HepG2 (cell line): ENCODE measurements around the gene PPP2R5E. TPM values are rescaled to one million over a fixed set of nuclear protein-coding genes. Genes with fewer than 3 reads are reported as not detected.

Experiments used
- BCL6 ChIP-seq: IDR thresholded peaks from 2 replicates; pipeline ENCODE4 v1.6.1; 2016; ENCODE audit warnings: missing genetic modification reagents, missing compliant biosample characterization
- BHLHE40 ChIP-seq: IDR thresholded peaks from 2 replicates; pipeline ENCODE4 v1.6.1; 2011; ENCODE audit warnings: low read length, improper control_type of control experiment
- CEBPB ChIP-seq: IDR thresholded peaks from 2 replicates; pipeline ENCODE4 v1.6.1; 2011; ENCODE audit warnings: low read depth, low read length, improper control_type of control experiment, borderline replicate concordance
- EEA1 ChIP-seq: sonication (generic); formaldehyde crosslinking; IDR thresholded peaks from 2 replicates; pipeline ENCODE4 v1.5.1; 2020; ENCODE audit warnings: mild to moderate bottlenecking, missing genetic modification reagents, borderline replicate concordance
- EHMT2 ChIP-seq: fragments of 200-600 bp; sonication (generic); IDR thresholded peaks from 2 replicates; pipeline ENCODE4 v1.7.0; 2017; ENCODE audit warnings: antibody characterized with exemption, low read depth, low read length, borderline replicate concordance
- EZH2 ChIP-seq: conservative IDR thresholded peaks from 2 replicates; pipeline ENCODE4 v1.6.1; 2012; ENCODE audit warnings: mild to moderate bottlenecking, low read depth, low read length, moderate library complexity
- RARG ChIP-seq: sonication (generic); formaldehyde crosslinking; IDR thresholded peaks from 2 replicates; pipeline ENCODE4 v1.4.0; 2020; ENCODE audit warnings: low read depth, mild to moderate bottlenecking, missing genetic modification reagents
- SP5 ChIP-seq: IDR thresholded peaks from 2 replicates; pipeline ENCODE4 v1.6.1; 2016; ENCODE audit warnings: low read depth, borderline replicate concordance
- STAT6 ChIP-seq: sonication (generic); formaldehyde crosslinking; IDR thresholded peaks from 2 replicates; pipeline ENCODE4 v1.4.0; 2020; ENCODE audit warnings: missing genetic modification reagents, mild to moderate bottlenecking, borderline replicate concordance
- ZNF30 ChIP-seq: sonication (generic); formaldehyde crosslinking; IDR thresholded peaks from 2 replicates; pipeline ENCODE4 v1.5.0; 2020; ENCODE audit warnings: mild to moderate bottlenecking, missing genetic modification reagents
- ZNF326 ChIP-seq: sonication (generic); formaldehyde crosslinking; IDR thresholded peaks from 2 replicates; pipeline ENCODE4 v1.4.0; 2020; ENCODE audit warnings: missing genetic modification reagents, borderline replicate concordance
- ZNF841 ChIP-seq: sonication (generic); formaldehyde crosslinking; IDR thresholded peaks from 2 replicates; pipeline ENCODE4 v1.8.1; 2023; ENCODE audit warnings: missing genetic modification reagents, borderline replicate concordance
- polyA plus RNA-seq, 8 experiments: library from polyadenylated mRNA; depleted of rRNA in 3 of 8; stranded (reverse) in 7 of 8; unstranded in 1 of 8; fragments of >200 nt; fragmentation: Illumina TruSeq in 4 of 8; extraction: Trizol in 4 of 8; gene quantifications; 2 replicates each; pipeline versions ENCODE4 v1.2.1 to v1.2.3, GENCODE V29; 2011 to 2016; ENCODE audit warnings: low read depth in 4 of 8, missing spikeins in 1 of 8, mixed read lengths in 1 of 8; ENCODE audit not compliant: insufficient read depth in 1 of 8
- total RNA-seq, 5 experiments: library from RNA; depleted of rRNA; stranded (reverse); fragments of >200 nt; fragmentation: Illumina TruSeq; extraction: Trizol; gene quantifications; 2 replicates each; pipeline ENCODE4 v1.2.3, GENCODE V29; 2016; ENCODE audit warnings: low read depth in 1 of 5
- TF ChIP-seq, protein P1 (sequence below): sonication (generic); formaldehyde crosslinking; IDR thresholded peaks from 2 replicates; pipeline ENCODE4 v1.5.0; 2020; ENCODE audit warnings: mild to moderate bottlenecking, missing genetic modification reagents, moderate library complexity
- TF ChIP-seq, protein P2 (sequence below): sonication (generic); formaldehyde crosslinking; IDR thresholded peaks from 2 replicates; pipeline ENCODE4 v1.4.0; 2020; ENCODE audit warnings: missing genetic modification reagents
- TF ChIP-seq, protein P3 (sequence below): sonication (generic); formaldehyde crosslinking; IDR thresholded peaks from 2 replicates; pipeline ENCODE4 v1.9.0; 2022; ENCODE audit warnings: missing genetic modification reagents, mild to moderate bottlenecking, borderline replicate concordance
- TF ChIP-seq, protein P4 (sequence below): conservative IDR thresholded peaks from 2 replicates; pipeline ENCODE4 v1.6.1; 2018; ENCODE audit warnings: missing genetic modification reagents
- TF ChIP-seq, protein P5 (sequence below): sonication (generic); formaldehyde crosslinking; IDR thresholded peaks from 2 replicates; pipeline ENCODE4 v1.4.0; 2020; ENCODE audit warnings: missing genetic modification reagents, mild to moderate bottlenecking, borderline replicate concordance

The PPP2R5E gene
- total and polyA plus RNA-seq, 2 of the 13 experiments (the other 11 are each of a cell fraction or from before 2014, with no cell fraction given) = 8.9 to 11.0 TPM

- no peak for TF ChIP-seq EZH2
- TF ChIP-seq EHMT2 = no peak
- TF ChIP-seq, protein P1, sequence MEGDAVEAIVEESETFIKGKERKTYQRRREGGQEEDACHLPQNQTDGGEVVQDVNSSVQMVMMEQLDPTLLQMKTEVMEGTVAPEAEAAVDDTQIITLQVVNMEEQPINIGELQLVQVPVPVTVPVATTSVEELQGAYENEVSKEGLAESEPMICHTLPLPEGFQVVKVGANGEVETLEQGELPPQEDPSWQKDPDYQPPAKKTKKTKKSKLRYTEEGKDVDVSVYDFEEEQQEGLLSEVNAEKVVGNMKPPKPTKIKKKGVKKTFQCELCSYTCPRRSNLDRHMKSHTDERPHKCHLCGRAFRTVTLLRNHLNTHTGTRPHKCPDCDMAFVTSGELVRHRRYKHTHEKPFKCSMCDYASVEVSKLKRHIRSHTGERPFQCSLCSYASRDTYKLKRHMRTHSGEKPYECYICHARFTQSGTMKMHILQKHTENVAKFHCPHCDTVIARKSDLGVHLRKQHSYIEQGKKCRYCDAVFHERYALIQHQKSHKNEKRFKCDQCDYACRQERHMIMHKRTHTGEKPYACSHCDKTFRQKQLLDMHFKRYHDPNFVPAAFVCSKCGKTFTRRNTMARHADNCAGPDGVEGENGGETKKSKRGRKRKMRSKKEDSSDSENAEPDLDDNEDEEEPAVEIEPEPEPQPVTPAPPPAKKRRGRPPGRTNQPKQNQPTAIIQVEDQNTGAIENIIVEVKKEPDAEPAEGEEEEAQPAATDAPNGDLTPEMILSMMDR (CRISPR knock-in tag) = peak; percentile 79
- TF ChIP-seq ZNF841 (CRISPR knock-in tag) = no peak
- peak; percentile 70; the same call in 1 of the 2 replicates for TF ChIP-seq CEBPB
- peak; percentile 57; the same call in 1 of the 2 replicates for TF ChIP-seq BCL6 (CRISPR knock-in tag)
- TF ChIP-seq, protein P2, sequence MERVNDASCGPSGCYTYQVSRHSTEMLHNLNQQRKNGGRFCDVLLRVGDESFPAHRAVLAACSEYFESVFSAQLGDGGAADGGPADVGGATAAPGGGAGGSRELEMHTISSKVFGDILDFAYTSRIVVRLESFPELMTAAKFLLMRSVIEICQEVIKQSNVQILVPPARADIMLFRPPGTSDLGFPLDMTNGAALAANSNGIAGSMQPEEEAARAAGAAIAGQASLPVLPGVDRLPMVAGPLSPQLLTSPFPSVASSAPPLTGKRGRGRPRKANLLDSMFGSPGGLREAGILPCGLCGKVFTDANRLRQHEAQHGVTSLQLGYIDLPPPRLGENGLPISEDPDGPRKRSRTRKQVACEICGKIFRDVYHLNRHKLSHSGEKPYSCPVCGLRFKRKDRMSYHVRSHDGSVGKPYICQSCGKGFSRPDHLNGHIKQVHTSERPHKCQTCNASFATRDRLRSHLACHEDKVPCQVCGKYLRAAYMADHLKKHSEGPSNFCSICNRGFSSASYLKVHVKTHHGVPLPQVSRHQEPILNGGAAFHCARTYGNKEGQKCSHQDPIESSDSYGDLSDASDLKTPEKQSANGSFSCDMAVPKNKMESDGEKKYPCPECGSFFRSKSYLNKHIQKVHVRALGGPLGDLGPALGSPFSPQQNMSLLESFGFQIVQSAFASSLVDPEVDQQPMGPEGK = no peak
- no peak for TF ChIP-seq ZNF30 (CRISPR knock-in tag)
- TF ChIP-seq ZNF326 (CRISPR knock-in tag) = no peak
- no peak for TF ChIP-seq EEA1 (CRISPR knock-in tag)
- no peak for TF ChIP-seq RARG (CRISPR knock-in tag)
- TF ChIP-seq, protein P3, sequence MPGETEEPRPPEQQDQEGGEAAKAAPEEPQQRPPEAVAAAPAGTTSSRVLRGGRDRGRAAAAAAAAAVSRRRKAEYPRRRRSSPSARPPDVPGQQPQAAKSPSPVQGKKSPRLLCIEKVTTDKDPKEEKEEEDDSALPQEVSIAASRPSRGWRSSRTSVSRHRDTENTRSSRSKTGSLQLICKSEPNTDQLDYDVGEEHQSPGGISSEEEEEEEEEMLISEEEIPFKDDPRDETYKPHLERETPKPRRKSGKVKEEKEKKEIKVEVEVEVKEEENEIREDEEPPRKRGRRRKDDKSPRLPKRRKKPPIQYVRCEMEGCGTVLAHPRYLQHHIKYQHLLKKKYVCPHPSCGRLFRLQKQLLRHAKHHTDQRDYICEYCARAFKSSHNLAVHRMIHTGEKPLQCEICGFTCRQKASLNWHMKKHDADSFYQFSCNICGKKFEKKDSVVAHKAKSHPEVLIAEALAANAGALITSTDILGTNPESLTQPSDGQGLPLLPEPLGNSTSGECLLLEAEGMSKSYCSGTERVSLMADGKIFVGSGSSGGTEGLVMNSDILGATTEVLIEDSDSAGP (CRISPR knock-in tag) = no peak
- TF ChIP-seq BHLHE40 = no peak
- TF ChIP-seq, protein P4, sequence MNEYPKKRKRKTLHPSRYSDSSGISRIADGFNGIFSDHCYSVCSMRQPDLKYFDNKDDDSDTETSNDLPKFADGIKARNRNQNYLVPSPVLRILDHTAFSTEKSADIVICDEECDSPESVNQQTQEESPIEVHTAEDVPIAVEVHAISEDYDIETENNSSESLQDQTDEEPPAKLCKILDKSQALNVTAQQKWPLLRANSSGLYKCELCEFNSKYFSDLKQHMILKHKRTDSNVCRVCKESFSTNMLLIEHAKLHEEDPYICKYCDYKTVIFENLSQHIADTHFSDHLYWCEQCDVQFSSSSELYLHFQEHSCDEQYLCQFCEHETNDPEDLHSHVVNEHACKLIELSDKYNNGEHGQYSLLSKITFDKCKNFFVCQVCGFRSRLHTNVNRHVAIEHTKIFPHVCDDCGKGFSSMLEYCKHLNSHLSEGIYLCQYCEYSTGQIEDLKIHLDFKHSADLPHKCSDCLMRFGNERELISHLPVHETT (CRISPR knock-in tag) = no peak
- TF ChIP-seq, protein P5, sequence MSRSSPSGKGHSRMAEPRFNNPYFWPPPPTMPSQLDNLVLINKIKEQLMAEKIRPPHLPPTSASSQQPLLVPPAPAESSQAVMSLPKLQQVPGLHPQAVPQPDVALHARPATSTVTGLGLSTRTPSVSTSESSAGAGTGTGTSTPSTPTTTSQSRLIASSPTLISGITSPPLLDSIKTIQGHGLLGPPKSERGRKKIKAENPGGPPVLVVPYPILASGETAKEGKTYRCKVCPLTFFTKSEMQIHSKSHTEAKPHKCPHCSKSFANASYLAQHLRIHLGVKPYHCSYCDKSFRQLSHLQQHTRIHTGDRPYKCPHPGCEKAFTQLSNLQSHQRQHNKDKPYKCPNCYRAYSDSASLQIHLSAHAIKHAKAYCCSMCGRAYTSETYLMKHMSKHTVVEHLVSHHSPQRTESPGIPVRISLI (CRISPR knock-in tag) = no peak
- no peak for TF ChIP-seq SP5 (CRISPR knock-in tag)
- no peak for TF ChIP-seq STAT6 (CRISPR knock-in tag)
Observed at GRCh38 chr14:63457498-63457897, 85.7 kb downstream of the PPP2R5E start (continued).
